SKM-1 (cell line): ENCODE data around the gene STPG3.

Source experiments
- DNase-seq: peaks from one replicate; lab custom pipeline; 2025; ENCODE audit not compliant: unreplicated experiment; lab: John Stamatoyannopoulos, UW

STPG3 gene

GRCh38 chr9:137221506-137222111, 29.5 kb upstream of the STPG3 start:
- DNase-seq = no peak

GRCh38 chr9:137222190-137223077, 28.7 kb upstream of the STPG3 start, which contains the start of gene RNF208:
Gene RNF208 (minus strand): TSS chr9:137222240. CDS start chr9:137221212, 1,028 bp downstream.
- no peak for DNase-seq

- DNase-seq = peak; percentile 97
Observed at GRCh38 chr9:137223078-137223970, 27.8 kb upstream of the STPG3 start.

- DNase-seq = no peak
Observed at GRCh38 chr9:137224830-137225694, 26.0 kb upstream of the STPG3 start, which contains the start of gene CYSRT1. Gene CYSRT1 (plus strand): TSS chr9:137225174. CDS start chr9:137225622, 448 bp downstream.

- no peak for DNase-seq
Observed at GRCh38 chr9:137225699-137226331, 25.3 kb upstream of the STPG3 start.

GRCh38 chr9:137226338-137227053, 24.6 kb upstream of the STPG3 start:
- no peak for DNase-seq

GRCh38 chr9:137227054-137227852, 23.8 kb upstream of the STPG3 start, which contains the start of gene RNF224:
Gene RNF224 (plus strand): TSS chr9:137227502. CDS start chr9:137228336, 834 bp downstream.
- peak; percentile 55 for DNase-seq

- DNase-seq = no peak
Observed at GRCh38 chr9:137227853-137228505, 23.1 kb upstream of the STPG3 start.

GRCh38 chr9:137228506-137228967, 22.5 kb upstream of the STPG3 start:
- no peak for DNase-seq

GRCh38 chr9:137228968-137229896, 21.9 kb upstream of the STPG3 start:
- DNase-seq = no peak

GRCh38 chr9:137229903-137230704, 21.0 kb upstream of the STPG3 start:
- no peak for DNase-seq

- DNase-seq = no peak
Observed at GRCh38 chr9:137230705-137231371, 20.2 kb upstream of the STPG3 start, which contains the start of gene SLC34A3. Gene SLC34A3 (plus strand): TSS chr9:137230901. CDS start chr9:137231703, 802 bp downstream.

- no peak for DNase-seq
Observed at GRCh38 chr9:137231372-137232039, 19.6 kb upstream of the STPG3 start.

- DNase-seq = no peak
Observed at GRCh38 chr9:137232101-137232500, 19.0 kb upstream of the STPG3 start.
